ENCODE measurements around the gene SPZ1. TPM values are rescaled to one million over a fixed set of nuclear protein-coding genes. Genes with fewer than 3 reads are reported as not detected.

Gene SPZ1
- total RNA-seq, 2 experiments from 2014 or later = not detected

- Histone ChIP-seq H3K27me3 (ENCODE audit: control insufficient read depth in 1 of 2, insufficient read depth in 2 of 2, low read length in 2 of 2) (peaks cover 0 to 12% of the 10 kb centered on the region in 2 experiments), H3K36me3 (ENCODE audit: insufficient read depth, low read length) (no peaks in the 10 kb centered on the region), H3K27ac (ENCODE audit: low read depth in 1 of 2, low read length in 2 of 2) (no peak overlapping the region), H3K4me3 (ENCODE audit: low read length) (no peak overlapping the region), H3K4me1 (ENCODE audit: insufficient read depth, low read length) (no peaks in the 10 kb centered on the region), H3K9me3 (ENCODE audit: control insufficient read depth in 1 of 2, insufficient read depth in 1 of 2, low read length in 2 of 2) (peaks cover 0 to 1% of the 10 kb centered on the region in 2 experiments)
- CTCF ChIA-PET = no interaction called here
- POLR2A ChIA-PET = no interaction called here
- no peaks in the 10 kb centered on the region for H3K36me3 Mint-ChIP-seq (ENCODE audit: low read depth)
- DNase-seq (no peak), ATAC-seq (ENCODE audit: poor library complexity) (no peak)
- H3K4me3 Mint-ChIP-seq = no peak overlapping the region
- intact Hi-C loops (cut with DNase I, micrococcal nuclease) = no loop called here
- peaks cover 19% of the 10 kb centered on the region for H3K27me3 Mint-ChIP-seq
- no peak for TF ChIP-seq CTCF (IDR thresholded peaks at IDR 0.05)
- H3K9me3 Mint-ChIP-seq = no peaks in the 10 kb centered on the region
- no peaks in the 10 kb centered on the region for H3K4me1 Mint-ChIP-seq (ENCODE audit: low read depth)
- H3K27ac Mint-ChIP-seq = no peak overlapping the region
Observed at GRCh38 chr5:80315244-80315643, 4.6 kb upstream of the SPZ1 start.

GRCh38 chr5:80318212-80318611, 1.6 kb upstream of the SPZ1 start:
- no peaks in the 10 kb centered on the region for H3K36me3 Mint-ChIP-seq (ENCODE audit: low read depth)
- intact Hi-C loops (cut with DNase I, micrococcal nuclease) = no loop called here
- no peak overlapping the region for H3K4me3 Mint-ChIP-seq
- TF ChIP-seq CTCF (IDR thresholded peaks at IDR 0.05) = no peak
- ATAC-seq (ENCODE audit: poor library complexity) (no peak), DNase-seq (no peak)
- Histone ChIP-seq H3K4me3 (ENCODE audit: low read length) (no peak overlapping the region), H3K9me3 (ENCODE audit: control insufficient read depth in 1 of 2, insufficient read depth in 1 of 2, low read length in 2 of 2) (no peaks in the 10 kb centered on the region), H3K27ac (ENCODE audit: low read depth in 1 of 2, low read length in 2 of 2) (no peak overlapping the region), H3K27me3 (ENCODE audit: control insufficient read depth in 1 of 2, insufficient read depth in 2 of 2, low read length in 2 of 2) (peaks cover 0 to 12% of the 10 kb centered on the region in 2 experiments), H3K36me3 (ENCODE audit: insufficient read depth, low read length) (no peaks in the 10 kb centered on the region), H3K4me1 (ENCODE audit: insufficient read depth, low read length) (no peaks in the 10 kb centered on the region)
- H3K4me1 Mint-ChIP-seq (ENCODE audit: low read depth) = no peaks in the 10 kb centered on the region
- ChIA-PET CTCF (no interaction called here), POLR2A (interaction anchor here (0.7 kb wide), 1 partner anchor 114 kb away, joined by 5 read pairs; no protein-coding TSS in a partner anchor)
- peaks cover 22% of the 10 kb centered on the region for H3K27me3 Mint-ChIP-seq
- H3K27ac Mint-ChIP-seq = no peak overlapping the region
- H3K9me3 Mint-ChIP-seq = no peaks in the 10 kb centered on the region

- no peak for TF ChIP-seq CTCF (IDR thresholded peaks at IDR 0.05)
- ChIA-PET POLR2A (no interaction called here), CTCF (no interaction called here)
- Mint-ChIP-seq H3K4me1 (ENCODE audit: low read depth) (no peaks in the 10 kb centered on the region), H3K27me3 (peaks cover 9% of the 10 kb centered on the region), H3K4me3 (no peak overlapping the region), H3K27ac (no peak overlapping the region), H3K9me3 (no peaks in the 10 kb centered on the region), H3K36me3 (ENCODE audit: low read depth) (no peaks in the 10 kb centered on the region)
- DNase-seq (no peak), ATAC-seq (ENCODE audit: poor library complexity) (no peak)
- H3K4me1 ChIP-seq (ENCODE audit: insufficient read depth, low read length) = no peaks in the 10 kb centered on the region
- intact Hi-C loops (cut with DNase I, micrococcal nuclease) = no loop called here
- peaks cover 0 to 2% of the 10 kb centered on the region in 2 experiments for H3K27me3 ChIP-seq (ENCODE audit: control insufficient read depth in 1 of 2, insufficient read depth in 2 of 2, low read length in 2 of 2)
- no peaks in the 10 kb centered on the region for H3K9me3 ChIP-seq (ENCODE audit: control insufficient read depth in 1 of 2, insufficient read depth in 1 of 2, low read length in 2 of 2)
- H3K4me3 ChIP-seq (ENCODE audit: low read length) = no peak overlapping the region
- H3K27ac ChIP-seq (ENCODE audit: low read depth in 1 of 2, low read length in 2 of 2) = no peak overlapping the region
- no peaks in the 10 kb centered on the region for H3K36me3 ChIP-seq (ENCODE audit: insufficient read depth, low read length)
Observed at GRCh38 chr5:80324912-80325311, 5.1 kb downstream of the SPZ1 start.
